Ishikawa (cell line): ENCODE results near the gene ASTN2.

ENCODE experiments used
- CEBPB ChIP-seq: IDR thresholded peaks from 2 replicates; pipeline ENCODE4 v1.6.1; 2012
- RAD21 ChIP-seq: IDR thresholded peaks from 2 replicates; pipeline ENCODE4 v1.6.1; 2012; ENCODE audit warnings: low read depth
- REST ChIP-seq: IDR thresholded peaks from 2 replicates; pipeline ENCODE4 v1.6.1; 2012; ENCODE audit warnings: low read depth, mild to moderate bottlenecking

DNA sequence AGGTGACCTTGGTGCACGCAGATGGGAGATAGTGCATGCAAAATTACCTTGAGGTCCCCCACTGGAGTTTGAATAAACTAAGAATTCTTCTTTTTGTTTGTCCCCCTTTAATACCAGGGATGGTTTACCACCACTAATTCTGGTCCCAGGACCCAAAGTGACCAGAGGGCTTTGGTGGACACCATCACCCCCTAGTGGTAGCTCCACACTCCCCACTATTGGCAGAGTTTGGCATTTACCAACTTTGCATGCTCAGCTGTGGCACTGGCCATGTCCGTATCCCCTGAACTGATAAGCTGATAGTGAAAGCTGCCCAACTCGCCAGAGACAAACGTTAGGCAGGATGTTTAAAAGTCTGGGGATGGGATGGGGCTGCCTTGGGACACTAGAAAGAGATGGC is 3.3 kb downstream of the ASTN2 start:
- no peak for TF ChIP-seq REST
- TF ChIP-seq RAD21: peak; percentile 37; the same call in 1 of the 2 replicates
- no peak for TF ChIP-seq CEBPB
